HL-60 (cell line): ENCODE measurements around the gene HOXC5.

ENCODE experiments used
- DNase-seq, 2 experiments: peaks; one replicate each; pipeline ENCODE4 v3.0.0-alpha.2; 2010 to 2020; ENCODE audit warnings: low read depth in 1 of 2, low spot score in 1 of 2
- H3K27ac ChIP-seq: fragments of 250-450 bp; sonication (Bioruptor Pico); replicated peaks from 2 replicates; pipeline ENCODE4 v1.5.1; 2020; ENCODE audit warnings: mild to moderate bottlenecking, moderate library complexity
- H3K27me3 ChIP-seq: fragments of 250-450 bp; sonication (Bioruptor Pico); 2 replicates; pipeline ENCODE4 v1.5.1; 2021; ENCODE audit warnings: mild to moderate bottlenecking, moderate library complexity; ENCODE audit not compliant: insufficient read depth, poor library complexity, severe bottlenecking
- H3K4me3 ChIP-seq: replicated peaks from 2 replicates; pipeline ENCODE4 v1.5.1; 2011; ENCODE audit warnings: mild to moderate bottlenecking, control low read depth, low read length; ENCODE audit not compliant: insufficient read depth
- GABPA ChIP-seq: IDR thresholded peaks from 2 replicates; pipeline ENCODE4 v1.6.1; 2012; ENCODE audit warnings: low read depth
- POLR2AphosphoS5 ChIP-seq: IDR thresholded peaks from 2 replicates; pipeline ENCODE4 v1.6.1; 2012; ENCODE audit warnings: low read depth
- SPI1 ChIP-seq: IDR thresholded peaks from 2 replicates; pipeline ENCODE4 v1.6.1; 2012; ENCODE audit warnings: low read depth, mild to moderate bottlenecking, borderline replicate concordance
- TF ChIP-seq, protein P1 (sequence below): IDR thresholded peaks from 2 replicates; pipeline ENCODE4 v1.6.1; 2012; ENCODE audit warnings: low read depth; ENCODE audit not compliant: insufficient replicate concordance
- TF ChIP-seq, protein P2 (sequence below): IDR thresholded peaks from one replicate; pipeline ENCODE4 v1.5.1; 2011; ENCODE audit warnings: low read length, control low read depth, inconsistent platforms; ENCODE audit not compliant: insufficient read depth

The HOXC5 gene

DNA sequence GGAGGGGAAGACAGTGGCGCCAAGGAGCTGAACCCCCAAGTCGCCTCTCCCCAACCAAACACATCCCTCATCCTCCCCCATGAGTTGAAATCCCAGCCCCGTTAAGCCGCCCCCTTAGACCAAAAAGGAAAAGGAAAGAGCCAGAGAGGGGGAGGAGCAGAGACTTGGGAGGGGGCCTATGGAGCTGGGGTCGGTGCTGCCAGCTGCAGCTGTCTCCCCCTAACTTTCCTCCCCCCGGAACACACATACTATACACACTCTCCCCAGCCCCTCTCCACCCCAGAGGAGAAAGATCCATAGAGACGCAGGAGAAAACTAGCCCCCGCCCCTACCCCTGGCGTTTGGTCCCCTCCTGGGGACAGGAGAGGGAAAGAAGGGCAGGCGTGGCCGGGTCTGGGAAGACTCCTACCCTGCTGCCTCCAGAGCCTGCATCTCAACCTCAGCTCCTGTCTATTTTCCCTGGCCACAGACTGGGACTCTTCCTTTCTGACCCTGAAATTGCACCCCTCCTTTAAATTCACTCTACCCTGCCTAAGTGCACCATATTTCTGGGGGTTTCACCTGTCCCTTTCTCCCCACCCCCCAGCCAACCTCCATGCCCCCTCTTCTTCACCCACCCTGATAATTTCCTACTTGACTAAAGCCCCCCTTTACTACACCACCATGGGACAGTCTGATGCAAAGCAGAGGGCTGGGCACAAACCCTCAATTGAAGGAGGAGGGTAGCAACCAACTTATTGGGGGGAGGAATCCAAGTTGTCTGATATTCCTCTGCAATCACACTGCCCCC is 34.5 kb upstream of the HOXC5 start:
- DNase-seq, result no peak
- TF ChIP-seq POLR2AphosphoS5 (no peak), GABPA (no peak), SPI1 (no peak)
- TF ChIP-seq, protein P1, sequence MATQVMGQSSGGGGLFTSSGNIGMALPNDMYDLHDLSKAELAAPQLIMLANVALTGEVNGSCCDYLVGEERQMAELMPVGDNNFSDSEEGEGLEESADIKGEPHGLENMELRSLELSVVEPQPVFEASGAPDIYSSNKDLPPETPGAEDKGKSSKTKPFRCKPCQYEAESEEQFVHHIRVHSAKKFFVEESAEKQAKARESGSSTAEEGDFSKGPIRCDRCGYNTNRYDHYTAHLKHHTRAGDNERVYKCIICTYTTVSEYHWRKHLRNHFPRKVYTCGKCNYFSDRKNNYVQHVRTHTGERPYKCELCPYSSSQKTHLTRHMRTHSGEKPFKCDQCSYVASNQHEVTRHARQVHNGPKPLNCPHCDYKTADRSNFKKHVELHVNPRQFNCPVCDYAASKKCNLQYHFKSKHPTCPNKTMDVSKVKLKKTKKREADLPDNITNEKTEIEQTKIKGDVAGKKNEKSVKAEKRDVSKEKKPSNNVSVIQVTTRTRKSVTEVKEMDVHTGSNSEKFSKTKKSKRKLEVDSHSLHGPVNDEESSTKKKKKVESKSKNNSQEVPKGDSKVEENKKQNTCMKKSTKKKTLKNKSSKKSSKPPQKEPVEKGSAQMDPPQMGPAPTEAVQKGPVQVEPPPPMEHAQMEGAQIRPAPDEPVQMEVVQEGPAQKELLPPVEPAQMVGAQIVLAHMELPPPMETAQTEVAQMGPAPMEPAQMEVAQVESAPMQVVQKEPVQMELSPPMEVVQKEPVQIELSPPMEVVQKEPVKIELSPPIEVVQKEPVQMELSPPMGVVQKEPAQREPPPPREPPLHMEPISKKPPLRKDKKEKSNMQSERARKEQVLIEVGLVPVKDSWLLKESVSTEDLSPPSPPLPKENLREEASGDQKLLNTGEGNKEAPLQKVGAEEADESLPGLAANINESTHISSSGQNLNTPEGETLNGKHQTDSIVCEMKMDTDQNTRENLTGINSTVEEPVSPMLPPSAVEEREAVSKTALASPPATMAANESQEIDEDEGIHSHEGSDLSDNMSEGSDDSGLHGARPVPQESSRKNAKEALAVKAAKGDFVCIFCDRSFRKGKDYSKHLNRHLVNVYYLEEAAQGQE, result no peak
- TF ChIP-seq, protein P2, sequence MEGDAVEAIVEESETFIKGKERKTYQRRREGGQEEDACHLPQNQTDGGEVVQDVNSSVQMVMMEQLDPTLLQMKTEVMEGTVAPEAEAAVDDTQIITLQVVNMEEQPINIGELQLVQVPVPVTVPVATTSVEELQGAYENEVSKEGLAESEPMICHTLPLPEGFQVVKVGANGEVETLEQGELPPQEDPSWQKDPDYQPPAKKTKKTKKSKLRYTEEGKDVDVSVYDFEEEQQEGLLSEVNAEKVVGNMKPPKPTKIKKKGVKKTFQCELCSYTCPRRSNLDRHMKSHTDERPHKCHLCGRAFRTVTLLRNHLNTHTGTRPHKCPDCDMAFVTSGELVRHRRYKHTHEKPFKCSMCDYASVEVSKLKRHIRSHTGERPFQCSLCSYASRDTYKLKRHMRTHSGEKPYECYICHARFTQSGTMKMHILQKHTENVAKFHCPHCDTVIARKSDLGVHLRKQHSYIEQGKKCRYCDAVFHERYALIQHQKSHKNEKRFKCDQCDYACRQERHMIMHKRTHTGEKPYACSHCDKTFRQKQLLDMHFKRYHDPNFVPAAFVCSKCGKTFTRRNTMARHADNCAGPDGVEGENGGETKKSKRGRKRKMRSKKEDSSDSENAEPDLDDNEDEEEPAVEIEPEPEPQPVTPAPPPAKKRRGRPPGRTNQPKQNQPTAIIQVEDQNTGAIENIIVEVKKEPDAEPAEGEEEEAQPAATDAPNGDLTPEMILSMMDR, result no peak
- Histone ChIP-seq H3K27ac (no peak overlapping the region), H3K4me3 (no peak overlapping the region), H3K27me3 (peaks cover 95% of the 10 kb centered on the region)

DNA sequence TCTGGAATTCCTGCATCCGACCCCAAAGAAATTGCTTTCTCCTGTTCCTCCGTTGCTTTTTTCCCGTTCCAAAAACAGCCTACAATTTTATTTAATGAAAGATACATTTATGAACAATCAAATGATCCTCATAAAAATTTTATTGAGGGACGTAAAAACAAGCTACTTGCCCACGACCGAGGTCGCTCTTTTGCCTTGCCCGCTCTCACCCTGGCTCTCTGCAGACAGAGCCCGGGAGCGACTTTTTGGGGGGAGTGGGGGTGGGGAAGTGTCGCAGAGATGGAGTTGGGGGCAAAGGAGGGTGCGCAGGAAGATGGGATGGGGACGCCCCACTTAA is 34.0 kb upstream of the HOXC5 start:
- Histone ChIP-seq H3K27ac (no peak overlapping the region), H3K27me3 (peaks cover 92% of the 10 kb centered on the region), H3K4me3 (no peak overlapping the region)
- TF ChIP-seq, protein P2, result no peak
- TF ChIP-seq SPI1, result no peak
- no peak for TF ChIP-seq GABPA
- TF ChIP-seq, protein P1, result no peak
- TF ChIP-seq POLR2AphosphoS5, result no peak
- DNase-seq, result no peak

DNA sequence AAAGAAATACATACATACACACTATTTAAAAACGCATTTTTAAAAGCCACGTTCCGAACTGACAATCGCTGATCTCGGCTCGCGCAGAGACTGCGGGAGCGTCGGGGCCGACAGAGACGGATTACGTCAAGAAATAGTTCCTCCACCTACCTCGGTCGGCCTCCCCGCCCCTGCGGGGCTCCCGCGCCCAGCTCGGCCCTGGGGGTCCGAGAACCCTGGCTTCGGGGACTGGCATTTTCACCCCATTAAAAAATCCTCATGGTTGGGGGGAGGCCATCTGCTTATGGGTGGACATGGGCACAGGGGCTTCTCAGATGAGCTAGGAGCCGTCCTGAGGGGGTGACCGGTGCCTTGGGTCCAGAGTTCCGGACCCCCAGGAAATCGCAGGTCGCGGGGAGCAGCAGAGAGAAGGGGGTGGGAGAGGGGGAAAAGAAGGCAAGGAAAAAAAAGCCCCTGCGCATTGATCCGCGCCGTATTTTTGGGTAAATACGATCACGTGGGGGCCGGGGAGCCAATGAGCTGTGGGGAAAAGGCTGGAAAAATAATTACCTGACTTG is 33.2 kb upstream of the HOXC5 start:
- Histone ChIP-seq H3K27me3 (peaks cover 92% of the 10 kb centered on the region), H3K27ac (no peak overlapping the region), H3K4me3 (peak overlapping the region; percentile 23)
- TF ChIP-seq GABPA (no peak), SPI1 (no peak), POLR2AphosphoS5 (no peak)
- TF ChIP-seq, protein P1, result no peak
- TF ChIP-seq, protein P2, result no peak
- no peak for DNase-seq
